Endothelial cell of umbilical vein (primary cell): ENCODE data around the gene CLEC7A. TPM values are rescaled to one million over a fixed set of nuclear protein-coding genes. Genes with fewer than 3 reads are reported as not detected.

Experiments
- BruUV-seq: library from RNA; stranded (reverse); fragments of 400-500 nt; replicated peaks from 2 replicates; lab custom pipeline; 2021; lab: Mats Ljungman, UMichigan
- CTCF ChIA-PET: fragments of 300-600, 350-600 bp; sonication (Branson Sonifier 250); formaldehyde crosslinking; loops from one replicate; lab custom pipeline; 2021; ENCODE audit warnings: antibody characterized with exemption, inconsistent platforms; lab: Charles Lee
- POLR2A ChIA-PET: fragments of 300-600, 350-600 bp; sonication (Branson Sonifier 250); formaldehyde crosslinking; loops from one replicate; lab custom pipeline; 2021; ENCODE audit warnings: antibody characterized with exemption, inconsistent platforms; lab: Charles Lee
- DNase-seq: peaks from one replicate; pipeline ENCODE4 v3.0.0-alpha.2; 2011; ENCODE audit warnings: low read depth, low spot score
- FAIRE-seq: peaks from 2 replicates; lab custom pipeline; 2011; peaks lifted over from hg19 to GRCh38; lab: Jason Lieb, UNC
- H2AFZ ChIP-seq: 2 replicates; pipeline ENCODE4 v1.6.0; 2012; ENCODE audit warnings: low read depth, low read length, control low read depth, inconsistent platforms
- H3K27ac ChIP-seq: 2 replicates; pipeline ENCODE4 v1.5.1; 2011; ENCODE audit warnings: low read depth, mild to moderate bottlenecking, control low read depth, low read length, moderate library complexity; ENCODE audit not compliant: insufficient read depth
- H3K27me3 ChIP-seq, 2 experiments: 2 replicates each; pipeline versions ENCODE4 v1.6.0 to v1.6.1; 2011; ENCODE audit warnings: low read length in 2 of 2, mixed read lengths in 1 of 2; ENCODE audit not compliant: control insufficient read depth in 2 of 2, insufficient read depth in 2 of 2
- H3K36me3 ChIP-seq, 2 experiments: 2 replicates in 1 of 2; 3 replicates in 1 of 2; pipeline ENCODE4 v1.5.1; 2011; ENCODE audit warnings: low read length in 2 of 2, mild to moderate bottlenecking in 1 of 2, moderate library complexity in 1 of 2; ENCODE audit not compliant: control insufficient read depth in 2 of 2, insufficient read depth in 2 of 2; ENCODE audit errors: extremely low read depth in 1 of 2
- H3K4me1 ChIP-seq: 3 replicates; pipeline ENCODE4 v1.5.1; 2011; ENCODE audit warnings: mild to moderate bottlenecking, low read length; ENCODE audit not compliant: control insufficient read depth, insufficient read depth; ENCODE audit errors: extremely low read depth
- H3K4me2 ChIP-seq: 2 replicates; pipeline ENCODE4 v1.6.1; 2011; ENCODE audit warnings: low read length, control low read depth, mixed read lengths; ENCODE audit not compliant: insufficient read depth
- H3K4me3 ChIP-seq, 3 experiments: fragments of 200-600 bp in 1 of 3; sonication (generic), shearing (Covaris generic) in 1 of 3; replicated peaks in 1 of 3; 2 replicates each; pipeline ENCODE4 v1.5.1; 2011 to 2016; ENCODE audit warnings: control low read depth in 3 of 3, low read length in 3 of 3, mild to moderate bottlenecking in 2 of 3, inconsistent platforms in 1 of 3, low read depth in 1 of 3, moderate library complexity in 1 of 3; ENCODE audit not compliant: insufficient read depth in 1 of 3
- H3K79me2 ChIP-seq: 2 replicates; pipeline ENCODE4 v1.6.0; 2012; ENCODE audit warnings: low read length, inconsistent platforms; ENCODE audit not compliant: control insufficient read depth, insufficient read depth
- H3K9ac ChIP-seq: replicated peaks from 2 replicates; pipeline ENCODE3; 2011; ENCODE audit warnings: low read length, control low read depth; ENCODE audit not compliant: insufficient read depth; ENCODE audit errors: extremely low read depth
- H3K9me1 ChIP-seq: replicated peaks from 3 replicates; pipeline ENCODE4 v1.6.0; 2011; ENCODE audit warnings: mild to moderate bottlenecking, low read length; ENCODE audit not compliant: control insufficient read depth, insufficient read depth; ENCODE audit errors: extremely low read depth
- H3K9me3 ChIP-seq: replicated peaks from 2 replicates; pipeline ENCODE4 v1.5.1; 2012; ENCODE audit warnings: low read length, inconsistent platforms; ENCODE audit not compliant: control insufficient read depth, insufficient read depth
- H4K20me1 ChIP-seq: replicated peaks from 2 replicates; pipeline ENCODE3; 2011; ENCODE audit warnings: mild to moderate bottlenecking, low read length; ENCODE audit not compliant: control insufficient read depth, insufficient read depth; ENCODE audit errors: extremely low read depth
- GATA2 ChIP-seq: IDR thresholded peaks from 2 replicates; pipeline ENCODE4 v1.7.0; 2011; ENCODE audit warnings: low read depth, mild to moderate bottlenecking, moderate library complexity, mixed read lengths, low read length; ENCODE audit not compliant: insufficient read length, insufficient read depth
- JUN ChIP-seq: IDR thresholded peaks from 2 replicates; pipeline ENCODE4 v1.6.1; 2011; ENCODE audit warnings: borderline replicate concordance, low read depth; ENCODE audit not compliant: insufficient read length, insufficient read depth
- MAX ChIP-seq: IDR thresholded peaks from 2 replicates; pipeline ENCODE4 v1.6.1; 2011; ENCODE audit not compliant: insufficient read depth, insufficient read length
- MYC ChIP-seq: IDR thresholded peaks from one replicate; pipeline ENCODE4 v1.6.1; 2011; ENCODE audit warnings: mild to moderate bottlenecking, low read depth, low read length
- POLR2AphosphoS5 ChIP-seq: IDR thresholded peaks from 2 replicates; pipeline ENCODE4 v1.6.1; 2012; ENCODE audit warnings: low read depth, mild to moderate bottlenecking, control low read depth, low read length, moderate library complexity; ENCODE audit not compliant: insufficient read depth
- dilution Hi-C: fragments of 300-500 bp; cut with MboI; formaldehyde crosslinking; loops from one replicate; pipeline ENCODE4 v1.15.0; 2019; ENCODE audit warnings: low sequenced_read_pairs; ENCODE audit not compliant: extremely low pct_ligation_motif_present
- intact Hi-C: fragments of 100-400 bp; cut with micrococcal nuclease; formaldehyde crosslinking; loops from one replicate; pipeline ENCODE4 v1.10.0; 2022
- polyA plus RNA-seq, 4 experiments: library from polyadenylated mRNA; depleted of rRNA in 3 of 4; stranded (reverse) in 3 of 4; unstranded in 1 of 4; fragments of >200 nt; gene quantifications; 2 replicates each; pipeline versions ENCODE4 v1.2.1 to v1.2.3, GENCODE V29; 2011 to 2012; ENCODE audit warnings: missing spikeins in 1 of 4
- total RNA-seq: library from RNA; stranded (reverse); gene quantifications from 2 replicates; pipeline ENCODE4 v1.2.3, GENCODE V29; 2021
- TF ChIP-seq, protein P1 (sequence below), 2 donors: IDR thresholded peaks; 1 replicate in 1 of 2; 2 replicates in 1 of 2; pipeline ENCODE4 v1.5.1; 2011; ENCODE audit warnings: low read length in 2 of 2, mild to moderate bottlenecking in 2 of 2, moderate library complexity in 2 of 2, control low read depth in 1 of 2, inconsistent platforms in 1 of 2, low read depth in 1 of 2; ENCODE audit not compliant: insufficient read depth in 1 of 2; ENCODE audit errors: extremely low read depth in 1 of 2

CLEC7A gene
- total and polyA plus RNA-seq, 2 donors (not counting 3 experiments of a cell fraction or from before 2014, with no cell fraction given), result not detected

DNA sequence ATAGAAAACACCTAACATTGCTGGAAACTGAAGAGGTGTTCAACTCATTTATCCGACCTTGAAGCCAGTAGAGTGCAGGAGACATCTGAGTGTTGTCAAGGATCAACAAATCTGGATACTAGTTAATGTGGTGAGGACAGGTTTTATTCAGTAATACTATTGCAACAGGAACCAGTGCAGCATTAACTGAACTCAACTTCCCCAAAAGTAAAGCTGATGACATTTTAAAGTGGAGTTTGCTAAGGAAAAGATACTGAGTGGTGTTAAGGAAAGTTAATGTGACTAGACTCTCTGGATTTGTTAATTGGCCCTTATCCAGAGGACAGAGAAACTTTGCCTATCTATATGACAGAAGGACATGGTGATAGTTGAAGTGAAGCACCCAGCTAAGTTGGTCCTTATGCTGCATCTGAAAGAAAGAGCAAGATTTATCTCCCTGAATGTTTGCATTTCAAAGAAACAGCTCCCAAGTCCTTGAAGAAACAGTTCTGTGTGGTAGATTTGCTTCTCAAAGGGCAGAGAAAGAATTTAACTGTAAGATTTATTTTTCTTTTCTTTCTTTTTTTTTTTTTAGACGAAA lies 1.2 kb upstream of the CLEC7A start:
- TF ChIP-seq GATA2 (no peak), JUN (no peak), POLR2AphosphoS5 (no peak), MAX (no peak), MYC (no peak)
- TF ChIP-seq, protein P1, sequence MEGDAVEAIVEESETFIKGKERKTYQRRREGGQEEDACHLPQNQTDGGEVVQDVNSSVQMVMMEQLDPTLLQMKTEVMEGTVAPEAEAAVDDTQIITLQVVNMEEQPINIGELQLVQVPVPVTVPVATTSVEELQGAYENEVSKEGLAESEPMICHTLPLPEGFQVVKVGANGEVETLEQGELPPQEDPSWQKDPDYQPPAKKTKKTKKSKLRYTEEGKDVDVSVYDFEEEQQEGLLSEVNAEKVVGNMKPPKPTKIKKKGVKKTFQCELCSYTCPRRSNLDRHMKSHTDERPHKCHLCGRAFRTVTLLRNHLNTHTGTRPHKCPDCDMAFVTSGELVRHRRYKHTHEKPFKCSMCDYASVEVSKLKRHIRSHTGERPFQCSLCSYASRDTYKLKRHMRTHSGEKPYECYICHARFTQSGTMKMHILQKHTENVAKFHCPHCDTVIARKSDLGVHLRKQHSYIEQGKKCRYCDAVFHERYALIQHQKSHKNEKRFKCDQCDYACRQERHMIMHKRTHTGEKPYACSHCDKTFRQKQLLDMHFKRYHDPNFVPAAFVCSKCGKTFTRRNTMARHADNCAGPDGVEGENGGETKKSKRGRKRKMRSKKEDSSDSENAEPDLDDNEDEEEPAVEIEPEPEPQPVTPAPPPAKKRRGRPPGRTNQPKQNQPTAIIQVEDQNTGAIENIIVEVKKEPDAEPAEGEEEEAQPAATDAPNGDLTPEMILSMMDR (IDR thresholded peaks at IDR 0.05; ENCODE audit: extremely low read depth in 1 of 2, insufficient read depth in 1 of 2, low read depth in 1 of 2, low read length in 2 of 2), result no peak
- H3K4me2 ChIP-seq, result no peak overlapping the region
- H2AFZ ChIP-seq, result no peak overlapping the region
- H3K36me3 ChIP-seq, result no peaks in the 10 kb centered on the region
- no peaks in the 10 kb centered on the region for H3K79me2 ChIP-seq
- H4K20me1 ChIP-seq, result no peaks in the 10 kb centered on the region
- no peak overlapping the region for H3K27ac ChIP-seq
- intact Hi-C loops (no loop called here), dilution Hi-C loops (no loop called here)
- ChIA-PET CTCF (interaction anchor here (0.7 to 2.4 kb wide), 5 partner anchors 9 to 121 kb away, joined by 3 to 10 read pairs (median 4); no protein-coding TSS in a partner anchor), POLR2A (no interaction called here)
- no peak overlapping the region for H3K4me3 ChIP-seq
- H3K27me3 ChIP-seq, result no peaks in the 10 kb centered on the region
- H3K9me1 ChIP-seq, result no peaks in the 10 kb centered on the region
- no peaks in the 10 kb centered on the region for H3K4me1 ChIP-seq
- DNase-seq, result no peak
- no peak for FAIRE-seq
- BruUV-seq, result no TSS peak
- no peaks in the 10 kb centered on the region for H3K9me3 ChIP-seq
- no peak overlapping the region for H3K9ac ChIP-seq
